ENCODE results near the gene TSPAN14.

- TF ChIP-seq CTCF (IDR thresholded peaks at IDR 0.05; ENCODE audit: insufficient read depth, low read length, poor library complexity, severe bottlenecking) = no peak
- TF ChIP-seq EZH2phosphoT487 (conservative IDR thresholded peaks at IDR 0.05; ENCODE audit: low read length) = no peak
These were observed 34.5 kb downstream of the TSPAN14 start for GRCh38 chr10:80488539-80489066.
